ENCODE data around the gene OPCML.

The OPCML gene

DNA sequence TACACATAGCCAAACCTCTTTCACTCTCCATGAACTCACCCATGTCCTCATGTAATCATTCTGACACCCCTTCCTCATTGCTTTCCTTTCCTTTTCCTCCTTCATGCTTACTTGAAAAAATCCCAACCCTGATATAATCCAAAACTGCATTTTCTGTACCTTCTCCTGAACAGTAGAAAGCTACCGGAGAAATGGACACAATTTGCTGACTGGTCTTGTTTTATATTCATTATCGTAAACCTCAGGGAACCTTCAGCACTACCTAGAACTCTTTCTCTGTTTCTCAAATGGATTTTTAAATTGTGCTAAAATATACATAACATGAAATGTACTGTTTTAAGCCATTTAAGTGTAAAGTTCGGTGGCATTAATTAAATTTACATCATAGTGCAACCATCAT is 1165.0 kb downstream of the OPCML start:
- DNase-seq = no peak

DNA sequence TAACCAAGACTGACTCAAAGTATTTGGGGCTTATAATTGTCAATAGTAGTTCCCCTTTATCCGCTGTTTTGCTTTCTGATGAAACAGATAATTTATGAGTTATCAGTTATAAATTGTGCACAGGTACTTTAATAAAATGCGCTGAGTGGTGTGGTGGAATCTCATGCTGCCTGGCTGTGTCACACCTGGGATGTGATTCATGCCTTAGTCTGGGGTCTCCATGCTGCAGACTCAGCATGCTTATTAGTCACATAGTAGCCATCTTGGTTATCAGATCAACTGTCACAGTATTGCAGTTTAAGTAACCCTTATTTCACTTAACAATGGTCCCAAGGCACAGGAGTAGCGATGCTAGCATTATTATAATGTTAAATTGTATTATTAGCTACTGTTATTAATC is 1166.7 kb downstream of the OPCML start:
- DNase-seq = no peak

Data from activated T-cell treated with anti-CD3 and anti-CD28 coated beads for 4 hours (primary cell).